Lower leg skin (tissue), 4 donors: ENCODE results near the gene RAPGEF5. TPM values are rescaled to one million over a fixed set of nuclear protein-coding genes. Genes with fewer than 3 reads are reported as not detected.

Source experiments
- DNase-seq, 2 donors: peaks; one replicate each; pipeline ENCODE4 v3.0.0-alpha.2; 2019; ENCODE audit warnings: low spot score in 2 of 2
- H3K4me3 ChIP-seq: fragments of 200-600 bp; sonication (generic); 2 replicates; pipeline ENCODE4 v1.5.1; 2017; ENCODE audit warnings: mild to moderate bottlenecking, low read depth; ENCODE audit not compliant: poor library complexity, severe bottlenecking
- CTCF ChIP-seq, 3 donors: fragments of 450-650 bp; IDR thresholded peaks; one replicate each; pipeline ENCODE4 v1.5.1; 2016; ENCODE audit warnings: antibody characterized with exemption in 3 of 3, mild to moderate bottlenecking in 3 of 3, moderate library complexity in 2 of 3
- POLR2A ChIP-seq, 2 donors: fragments of 450-650 bp; IDR thresholded peaks; one replicate each; pipeline ENCODE4 v1.6.1; 2016 to 2017; ENCODE audit warnings: antibody characterized with exemption in 2 of 2, mild to moderate bottlenecking in 1 of 2, moderate library complexity in 1 of 2
- WGBS, 2 donors: methylation state at CpG; one replicate each; pipeline ENCODE4 v1.1.5; 2018; 5-methylcytosine and 5-hydroxymethylcytosine counted together
- intact Hi-C: fragments of 100-400 bp; cut with DNase I; formaldehyde crosslinking; loops from one replicate; pipeline ENCODE4 v1.15.0; 2023; ENCODE audit warnings: low total_unique reads
- total RNA-seq, 4 donors: library from RNA; depleted of rRNA; stranded (reverse); fragments of >200 nt; gene quantifications; one replicate each; pipeline ENCODE4 v1.1.0, GENCODE V29; 2016

Gene RAPGEF5
- total RNA-seq, 4 donors from 2014 or later, result 19.4 to 47.7 (median 25.2) TPM

GRCh38 chr7:22178735-22179134 is 178.2 kb downstream of the RAPGEF5 start:
- intact Hi-C loops, result no loop called here
- TF ChIP-seq CTCF (IDR thresholded peaks at IDR 0.05) (no peak), POLR2A (IDR thresholded peaks at IDR 0.05) (no peak)
- WGBS, 2 donors, result 60 to 81% methylated on average over 1 of the region's 1 CpG
- DNase-seq, result no peak
- no peak overlapping the region for H3K4me3 ChIP-seq

- WGBS, 2 donors, result 52 to 77% methylated on average over 3 of the region's 3 CpGs
- intact Hi-C loops, result no loop called here
- H3K4me3 ChIP-seq, result no peak overlapping the region
- TF ChIP-seq POLR2A (IDR thresholded peaks at IDR 0.05), result no peak
- no peak for TF ChIP-seq CTCF (IDR thresholded peaks at IDR 0.05)
- no peak for DNase-seq
Measured at GRCh38 chr7:22176791-22177412, 180.1 kb downstream of the RAPGEF5 start.

- no peak overlapping the region for H3K4me3 ChIP-seq
- TF ChIP-seq CTCF (IDR thresholded peaks at IDR 0.05), result no peak
- TF ChIP-seq POLR2A (IDR thresholded peaks at IDR 0.05), result no peak
- DNase-seq, result no peak
- intact Hi-C loops, result no loop called here
Measured at GRCh38 chr7:22174574-22174953, 182.4 kb downstream of the RAPGEF5 start.

- TF ChIP-seq CTCF (IDR thresholded peaks at IDR 0.05) (no peak), POLR2A (IDR thresholded peaks at IDR 0.05) (no peak)
- DNase-seq, result no peak
- intact Hi-C loops, result no loop called here
- WGBS, 2 donors, result 71 to 79% methylated on average over 7 of the region's 7 CpGs
- H3K4me3 ChIP-seq, result no peak overlapping the region
Measured at GRCh38 chr7:22173685-22174573, 183.0 kb downstream of the RAPGEF5 start.

- DNase-seq, result no peak
- 87 to 94% methylated on average over 1 of the region's 1 CpG for WGBS, 2 donors
- intact Hi-C loops, result no loop called here
- TF ChIP-seq CTCF (IDR thresholded peaks at IDR 0.05) (no peak), POLR2A (IDR thresholded peaks at IDR 0.05) (no peak)
- H3K4me3 ChIP-seq, result no peak overlapping the region
Measured at GRCh38 chr7:22168129-22168634, 188.8 kb downstream of the RAPGEF5 start.
